Neural cell (in vitro differentiated cells): ENCODE measurements around the gene INHA.

Experiments used
- CTCF ChIP-seq: fragments of 450-650 bp; IDR thresholded peaks from 2 replicates; pipeline ENCODE4 v1.5.1; 2014; ENCODE audit warnings: antibody characterized with exemption, mild to moderate bottlenecking, moderate library complexity; ENCODE audit not compliant: poor library complexity, severe bottlenecking
- EZH2 ChIP-seq: fragments of 200-600, 300-800 bp; shearing (Covaris generic), sonication (generic); IDR thresholded peaks from 2 replicates; pipeline ENCODE4 v1.6.1; 2014; ENCODE audit warnings: antibody characterized with exemption, low read length, borderline replicate concordance, mild to moderate bottlenecking; ENCODE audit not compliant: insufficient read depth, poor library complexity, severe bottlenecking
- POLR2AphosphoS5 ChIP-seq: IDR thresholded peaks from 2 replicates; pipeline ENCODE4 v1.6.1; 2012
- SMC3 ChIP-seq: fragments of 450-650 bp; conservative IDR thresholded peaks from 2 replicates; pipeline ENCODE4 v1.6.1; 2014; ENCODE audit warnings: antibody characterized with exemption, mild to moderate bottlenecking, moderate library complexity; ENCODE audit not compliant: poor library complexity

- TF ChIP-seq EZH2 = no peak
- TF ChIP-seq CTCF = no peak
- TF ChIP-seq POLR2AphosphoS5 = no peak
- TF ChIP-seq SMC3 = no peak
Measured at GRCh38 chr2:219598308-219599078, 26.4 kb downstream of the INHA start.
